Measurements from ENCODE around the gene CLEC5A. TPM values are rescaled to one million over a fixed set of nuclear protein-coding genes. Genes with fewer than 3 reads are reported as not detected.
"Not testable (repeated sequence)": the region's sequence is repeated elsewhere in the genome, so short reads cannot be mapped to it uniquely, and the experiment has no call there.

The CLEC5A gene
- polyA plus RNA-seq, 1 donor (not counting 4 experiments of a cell fraction or from before 2014, with no cell fraction given) = 0.05 TPM

DNA sequence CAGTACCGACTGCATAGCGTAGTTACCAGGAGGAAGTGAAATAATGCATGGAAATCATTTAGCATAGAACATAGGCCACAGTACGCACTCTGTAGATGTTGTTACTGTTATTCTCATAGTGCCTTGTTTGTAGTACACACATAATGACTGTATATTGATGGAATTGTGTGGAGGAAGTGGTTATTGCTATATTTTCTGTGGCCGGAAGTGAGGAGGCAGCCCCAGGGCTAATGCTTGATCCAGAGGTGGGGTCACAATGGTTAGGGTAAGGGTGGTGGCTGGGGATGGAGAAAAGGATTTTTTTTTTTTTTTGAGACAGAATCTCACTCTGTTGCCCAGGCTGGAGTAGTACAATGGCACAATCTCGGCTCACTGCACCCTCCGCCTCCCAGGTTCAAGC is 44.4 kb upstream of the CLEC5A start:
- dilution Hi-C loops (cut with MboI; ENCODE audit: extremely low pct_ligation_motif_present, low sequenced_read_pairs) = no loop called here
- Histone ChIP-seq H3K36me3 (ENCODE audit: control insufficient read depth in 2 of 2, extremely low read depth in 1 of 2, insufficient read depth in 2 of 2, low read length in 2 of 2) (no peaks in the 10 kb centered on the region), H3K4me1 (ENCODE audit: control insufficient read depth, extremely low read depth, insufficient read depth, low read length) (peaks cover 17% of the 10 kb centered on the region), H3K9me1 (ENCODE audit: control insufficient read depth, extremely low read depth, insufficient read depth, low read length) (no peaks in the 10 kb centered on the region), H3K9me3 (ENCODE audit: control insufficient read depth, low read depth, low read length) (no peaks in the 10 kb centered on the region), H3K27me3 (ENCODE audit: control insufficient read depth, extremely low read depth, insufficient read depth, low read length) (no peaks in the 10 kb centered on the region), H3K79me2 (ENCODE audit: control insufficient read depth, insufficient read depth, low read length) (no peaks in the 10 kb centered on the region), H3K27ac (ENCODE audit: control insufficient read depth, insufficient read depth, low read length) (no peak overlapping the region), H2AFZ (ENCODE audit: control insufficient read depth, low read length) (no peak overlapping the region), H3K4me3 (ENCODE audit: control insufficient read depth in 2 of 3, extremely low read depth in 1 of 3, insufficient read depth in 2 of 3, low read depth in 1 of 3, low read length in 3 of 3) (no peak overlapping the region), H3K4me2 (ENCODE audit: control insufficient read depth, extremely low read depth, insufficient read depth, low read depth, low read length) (no peak overlapping the region), H4K20me1 (ENCODE audit: control insufficient read depth, extremely low read depth, insufficient read depth, low read length) (no peaks in the 10 kb centered on the region), H3K9ac (ENCODE audit: control insufficient read depth, extremely low read depth, insufficient read depth, low read length) (no peak overlapping the region)
- no peak for TF ChIP-seq EZH2 (IDR thresholded peaks at IDR 0.05; ENCODE audit: low read length)
- TF ChIP-seq, protein P1, sequence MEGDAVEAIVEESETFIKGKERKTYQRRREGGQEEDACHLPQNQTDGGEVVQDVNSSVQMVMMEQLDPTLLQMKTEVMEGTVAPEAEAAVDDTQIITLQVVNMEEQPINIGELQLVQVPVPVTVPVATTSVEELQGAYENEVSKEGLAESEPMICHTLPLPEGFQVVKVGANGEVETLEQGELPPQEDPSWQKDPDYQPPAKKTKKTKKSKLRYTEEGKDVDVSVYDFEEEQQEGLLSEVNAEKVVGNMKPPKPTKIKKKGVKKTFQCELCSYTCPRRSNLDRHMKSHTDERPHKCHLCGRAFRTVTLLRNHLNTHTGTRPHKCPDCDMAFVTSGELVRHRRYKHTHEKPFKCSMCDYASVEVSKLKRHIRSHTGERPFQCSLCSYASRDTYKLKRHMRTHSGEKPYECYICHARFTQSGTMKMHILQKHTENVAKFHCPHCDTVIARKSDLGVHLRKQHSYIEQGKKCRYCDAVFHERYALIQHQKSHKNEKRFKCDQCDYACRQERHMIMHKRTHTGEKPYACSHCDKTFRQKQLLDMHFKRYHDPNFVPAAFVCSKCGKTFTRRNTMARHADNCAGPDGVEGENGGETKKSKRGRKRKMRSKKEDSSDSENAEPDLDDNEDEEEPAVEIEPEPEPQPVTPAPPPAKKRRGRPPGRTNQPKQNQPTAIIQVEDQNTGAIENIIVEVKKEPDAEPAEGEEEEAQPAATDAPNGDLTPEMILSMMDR (optimal IDR thresholded peaks at IDR 0.05 in 1 of 3, IDR thresholded peaks at IDR 0.05 in 1 of 3, conservative IDR thresholded peaks at IDR 0.05 in 1 of 3; ENCODE audit: extremely low read depth in 1 of 3, insufficient read depth in 2 of 3, low read length in 3 of 3) = no peak
- no peak for FAIRE-seq
- no peak for DNase-seq (ENCODE audit: low read depth, low spot score)

DNA sequence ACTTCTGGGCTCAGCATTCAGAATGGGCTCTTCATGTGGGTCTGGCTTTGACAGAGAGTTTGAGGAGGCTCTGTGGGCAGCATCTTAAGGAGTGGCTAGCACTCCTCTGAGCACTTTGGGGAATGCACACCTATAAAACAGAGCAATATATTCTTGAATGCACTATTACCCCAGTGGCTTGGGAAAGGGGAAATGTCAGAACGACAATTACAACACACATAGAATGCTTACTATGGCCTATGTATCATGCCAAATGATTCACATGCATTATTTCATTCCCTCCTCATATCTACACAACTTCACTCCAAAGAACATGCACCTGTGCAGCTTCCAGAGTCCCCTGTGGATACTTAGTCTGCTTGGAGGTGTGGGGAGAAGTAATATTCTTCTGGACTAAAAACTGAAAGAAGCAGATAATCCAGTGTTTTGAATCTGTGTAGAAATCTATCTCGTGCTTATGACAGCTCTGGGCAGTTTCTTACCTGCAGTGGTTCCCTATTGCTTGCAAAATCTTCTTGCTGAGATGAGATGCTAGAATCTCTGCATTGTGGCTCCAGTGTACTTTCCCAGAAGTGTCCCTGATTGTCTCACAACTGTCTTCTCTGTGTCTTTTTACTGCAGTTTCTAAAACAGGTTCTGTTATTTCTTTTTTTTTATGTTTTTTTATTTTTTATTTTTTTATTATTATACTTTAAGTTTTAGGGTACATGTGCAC is 43.4 kb upstream of the CLEC5A start:
- Histone ChIP-seq H3K9me3 (ENCODE audit: control insufficient read depth, low read depth, low read length) (no peaks in the 10 kb centered on the region), H3K4me3 (ENCODE audit: control insufficient read depth in 2 of 3, extremely low read depth in 1 of 3, insufficient read depth in 2 of 3, low read depth in 1 of 3, low read length in 3 of 3) (no peak overlapping the region), H3K36me3 (ENCODE audit: control insufficient read depth in 2 of 2, extremely low read depth in 1 of 2, insufficient read depth in 2 of 2, low read length in 2 of 2) (no peaks in the 10 kb centered on the region), H3K9me1 (ENCODE audit: control insufficient read depth, extremely low read depth, insufficient read depth, low read length) (no peaks in the 10 kb centered on the region), H3K27ac (ENCODE audit: control insufficient read depth, insufficient read depth, low read length) (no peak overlapping the region), H2AFZ (ENCODE audit: control insufficient read depth, low read length) (no peak overlapping the region), H3K79me2 (ENCODE audit: control insufficient read depth, insufficient read depth, low read length) (no peaks in the 10 kb centered on the region), H3K27me3 (ENCODE audit: control insufficient read depth, extremely low read depth, insufficient read depth, low read length) (no peaks in the 10 kb centered on the region), H3K4me2 (ENCODE audit: control insufficient read depth, extremely low read depth, insufficient read depth, low read depth, low read length) (no peak overlapping the region), H4K20me1 (ENCODE audit: control insufficient read depth, extremely low read depth, insufficient read depth, low read length) (no peaks in the 10 kb centered on the region), H3K4me1 (ENCODE audit: control insufficient read depth, extremely low read depth, insufficient read depth, low read length) (peaks cover 17% of the 10 kb centered on the region), H3K9ac (ENCODE audit: control insufficient read depth, extremely low read depth, insufficient read depth, low read length) (no peak overlapping the region)
- TF ChIP-seq EZH2 (IDR thresholded peaks at IDR 0.05; ENCODE audit: low read length) = no peak
- TF ChIP-seq, protein P1 (optimal IDR thresholded peaks at IDR 0.05 in 1 of 3, IDR thresholded peaks at IDR 0.05 in 1 of 3, conservative IDR thresholded peaks at IDR 0.05 in 1 of 3; ENCODE audit: extremely low read depth in 1 of 3, insufficient read depth in 2 of 3, low read length in 3 of 3) = no peak
- dilution Hi-C loops (cut with MboI; ENCODE audit: extremely low pct_ligation_motif_present, low sequenced_read_pairs) = no loop called here
- no peak for DNase-seq (ENCODE audit: low read depth, low spot score)
- FAIRE-seq = no peak

- H2AFZ ChIP-seq (ENCODE audit: control insufficient read depth, low read length); H3K9me1 ChIP-seq (ENCODE audit: control insufficient read depth, extremely low read depth, insufficient read depth, low read length); H3K27ac ChIP-seq (ENCODE audit: control insufficient read depth, insufficient read depth, low read length); H3K9me3 ChIP-seq (ENCODE audit: control insufficient read depth, low read depth, low read length); dilution Hi-C loops (cut with MboI; ENCODE audit: extremely low pct_ligation_motif_present, low sequenced_read_pairs); H4K20me1 ChIP-seq (ENCODE audit: control insufficient read depth, extremely low read depth, insufficient read depth, low read length); H3K4me3 ChIP-seq (ENCODE audit: control insufficient read depth in 2 of 3, extremely low read depth in 1 of 3, insufficient read depth in 2 of 3, low read depth in 1 of 3, low read length in 3 of 3); H3K9ac ChIP-seq (ENCODE audit: control insufficient read depth, extremely low read depth, insufficient read depth, low read length); H3K36me3 ChIP-seq (ENCODE audit: control insufficient read depth in 2 of 2, extremely low read depth in 1 of 2, insufficient read depth in 2 of 2, low read length in 2 of 2); DNase-seq (ENCODE audit: low read depth, low spot score); H3K27me3 ChIP-seq (ENCODE audit: control insufficient read depth, extremely low read depth, insufficient read depth, low read length); H3K79me2 ChIP-seq (ENCODE audit: control insufficient read depth, insufficient read depth, low read length); FAIRE-seq; H3K4me2 ChIP-seq (ENCODE audit: control insufficient read depth, extremely low read depth, insufficient read depth, low read depth, low read length): not testable (repeated sequence)
- H3K4me1 ChIP-seq (ENCODE audit: control insufficient read depth, extremely low read depth, insufficient read depth, low read length) = peaks cover 17% of the 10 kb centered on the region
Observed at GRCh38 chr7:141987803-141988202, 41.0 kb upstream of the CLEC5A start.
